Endothelial cell of umbilical vein (primary cell): Measurements from ENCODE around the gene HSPA1A.

ENCODE experiments used
- CTCF ChIP-seq, 2 donors: IDR thresholded peaks; 1 replicate in 1 of 2; 2 replicates in 1 of 2; pipeline ENCODE4 v1.5.1; 2011; ENCODE audit warnings: low read length in 2 of 2, mild to moderate bottlenecking in 2 of 2, moderate library complexity in 2 of 2, control low read depth in 1 of 2, inconsistent platforms in 1 of 2, low read depth in 1 of 2; ENCODE audit not compliant: insufficient read depth in 1 of 2; ENCODE audit errors: extremely low read depth in 1 of 2
- EZH2 ChIP-seq: IDR thresholded peaks from 2 replicates; pipeline ENCODE4 v1.6.1; 2012; ENCODE audit warnings: borderline replicate concordance, low read depth, mild to moderate bottlenecking, moderate library complexity, low read length, inconsistent platforms; ENCODE audit not compliant: severe bottlenecking
- GATA2 ChIP-seq: IDR thresholded peaks from 2 replicates; pipeline ENCODE4 v1.7.0; 2011; ENCODE audit warnings: low read depth, mild to moderate bottlenecking, moderate library complexity, mixed read lengths, low read length; ENCODE audit not compliant: insufficient read length, insufficient read depth
- MAX ChIP-seq: IDR thresholded peaks from 2 replicates; pipeline ENCODE4 v1.6.1; 2011; ENCODE audit not compliant: insufficient read depth, insufficient read length
- MYC ChIP-seq: IDR thresholded peaks from one replicate; pipeline ENCODE4 v1.6.1; 2011; ENCODE audit warnings: mild to moderate bottlenecking, low read depth, low read length
- POLR2A ChIP-seq: IDR thresholded peaks from 2 replicates; pipeline ENCODE4 v1.6.1; 2012; ENCODE audit warnings: low read depth, mild to moderate bottlenecking, control low read depth, low read length
- POLR2AphosphoS5 ChIP-seq: IDR thresholded peaks from 2 replicates; pipeline ENCODE4 v1.6.1; 2012; ENCODE audit warnings: low read depth, mild to moderate bottlenecking, control low read depth, low read length, moderate library complexity; ENCODE audit not compliant: insufficient read depth

GRCh38 chr6:31806470-31807272 is 8.7 kb upstream of the HSPA1A start, which contains the start of gene LSM2:
- TF ChIP-seq POLR2A (peak; percentile 94), EZH2 (no peak), MAX (no peak), CTCF (IDR thresholded peaks at IDR 0.05; ENCODE audit: extremely low read depth in 1 of 2, insufficient read depth in 1 of 2, low read depth in 1 of 2, low read length in 2 of 2) (peak in 1 of 2 donors; percentile 25), GATA2 (no peak), MYC (no peak), POLR2AphosphoS5 (peak; percentile 94)
